ENCODE results near the gene ST3GAL4.
"Not testable (repeated sequence)": the region's sequence is repeated elsewhere in the genome, so short reads cannot be mapped to it uniquely, and the experiment has no call there.

The ST3GAL4 gene

GRCh38 chr11:126364735-126365134 lies 9.2 kb downstream of the ST3GAL4 start:
- not testable (repeated sequence) for DNase-seq (ENCODE audit: low read depth in 2 of 2)

- DNase-seq (ENCODE audit: low read depth in 2 of 2), result not testable (repeated sequence)
Observed at GRCh38 chr11:126365508-126365907, 10.0 kb downstream of the ST3GAL4 start.

DNA sequence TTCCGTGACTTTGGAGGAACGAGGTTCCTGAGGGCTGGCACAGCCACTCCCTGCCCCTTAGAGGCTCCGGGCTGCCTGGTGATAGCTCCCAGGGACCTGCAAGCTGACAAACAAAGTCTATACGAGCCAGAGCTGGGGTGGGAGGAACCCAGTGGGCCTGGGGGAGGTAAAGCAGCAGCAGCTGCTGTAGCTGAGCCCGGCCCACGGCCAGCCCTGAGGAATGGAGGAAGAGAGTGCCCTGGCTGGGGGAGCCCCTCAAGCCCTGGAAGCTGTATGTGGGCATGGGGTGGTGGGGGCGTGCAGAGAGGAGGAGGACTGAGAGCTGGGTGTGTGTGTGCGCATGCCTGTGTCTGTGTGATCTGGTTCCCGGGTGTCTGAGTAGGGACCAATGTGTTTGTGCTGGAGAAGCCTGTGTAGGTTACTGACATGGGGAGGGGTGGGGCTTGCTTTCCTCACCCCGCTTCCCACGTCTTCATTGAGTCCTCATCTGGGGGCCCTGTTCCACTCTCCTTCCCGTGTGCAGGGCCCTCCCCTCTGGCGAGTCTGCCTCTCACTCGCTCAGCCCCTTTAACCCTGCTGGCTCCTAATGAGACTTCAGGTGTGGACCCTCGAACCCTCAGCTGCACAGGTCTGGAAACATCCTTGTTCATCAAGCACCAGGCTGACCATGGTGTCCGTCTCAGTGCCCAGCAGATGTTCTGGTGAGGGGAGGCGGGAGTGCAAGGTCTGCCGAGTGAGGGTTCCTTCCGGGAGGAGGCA lies 10.8 kb downstream of the ST3GAL4 start:
- DNase-seq (ENCODE audit: low read depth in 2 of 2), result no peak

DNA sequence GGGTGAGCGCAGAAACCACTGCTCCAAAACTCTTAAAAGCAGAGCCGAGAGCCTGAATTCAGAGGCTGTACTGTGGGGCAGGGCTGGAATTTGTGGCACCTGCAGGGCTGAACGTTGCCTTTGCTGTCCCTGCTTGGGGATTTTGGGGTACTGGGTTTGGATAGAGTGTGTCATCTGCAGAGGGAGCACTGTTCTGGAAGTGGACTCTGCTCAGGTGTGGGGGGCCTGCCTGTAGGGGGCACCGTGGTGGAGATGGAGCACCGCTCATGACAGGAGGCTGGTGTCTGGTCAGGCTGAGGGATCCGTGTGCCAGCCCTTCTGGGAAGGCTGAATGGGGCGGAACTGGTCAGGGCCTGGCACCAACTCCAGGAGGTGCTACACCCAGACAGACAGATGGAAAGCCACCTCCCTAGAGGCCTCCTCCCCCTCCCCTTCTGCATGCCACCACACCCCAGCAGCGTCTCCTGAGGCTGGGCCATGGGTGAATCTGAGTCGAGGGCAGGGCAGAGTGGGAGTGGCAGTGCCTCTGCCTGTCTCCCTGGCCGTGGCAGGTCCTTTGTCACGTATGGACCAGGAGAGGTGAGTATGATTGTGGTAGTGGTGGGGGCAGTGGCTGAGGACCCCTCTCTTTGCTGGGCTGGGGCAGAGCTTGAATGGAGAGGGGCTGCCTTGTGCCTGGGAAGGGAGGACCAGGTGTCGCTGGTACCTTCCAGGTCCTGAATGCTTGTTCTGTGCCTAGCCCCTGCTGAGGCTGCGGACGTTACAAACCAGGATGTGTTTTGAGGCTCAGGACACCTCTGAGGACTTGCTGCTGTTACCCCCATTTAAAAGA lies 11.6 kb downstream of the ST3GAL4 start:
- not testable (repeated sequence) for DNase-seq (ENCODE audit: low read depth in 2 of 2)

- DNase-seq (ENCODE audit: low read depth in 2 of 2), result not testable (repeated sequence)
Observed at GRCh38 chr11:126367806-126368205, 12.3 kb downstream of the ST3GAL4 start.

- not testable (repeated sequence) for DNase-seq (ENCODE audit: low read depth in 2 of 2)
Observed at GRCh38 chr11:126368336-126369119, 13.0 kb downstream of the ST3GAL4 start.

DNA sequence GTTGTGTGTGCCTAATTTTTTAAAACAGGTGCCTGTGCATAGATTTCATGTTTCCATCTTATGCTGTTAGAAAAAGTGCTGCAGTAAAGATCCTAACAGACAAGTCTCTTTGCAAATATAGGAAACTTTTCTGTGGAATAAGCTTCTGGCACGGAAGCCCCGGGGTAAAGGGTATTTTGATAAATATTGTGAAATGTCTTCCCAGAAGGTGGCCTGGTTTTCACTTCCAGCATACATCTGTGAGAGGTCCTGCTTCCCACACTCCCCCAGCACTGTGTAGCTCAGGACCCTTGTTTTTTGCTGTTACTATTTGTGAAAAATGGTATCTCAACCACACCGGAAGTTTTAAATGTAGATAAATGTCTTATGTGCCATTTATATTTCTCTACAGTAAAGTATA lies 14.5 kb downstream of the ST3GAL4 start:
- no peak for DNase-seq (ENCODE audit: low read depth in 2 of 2)

GRCh38 chr11:126371595-126371994 lies 16.1 kb downstream of the ST3GAL4 start:
- DNase-seq (ENCODE audit: low read depth in 2 of 2), result no peak

- not testable (repeated sequence) for DNase-seq (ENCODE audit: low read depth in 2 of 2)
Observed at GRCh38 chr11:126373389-126374066, 18.0 kb downstream of the ST3GAL4 start.

DNA sequence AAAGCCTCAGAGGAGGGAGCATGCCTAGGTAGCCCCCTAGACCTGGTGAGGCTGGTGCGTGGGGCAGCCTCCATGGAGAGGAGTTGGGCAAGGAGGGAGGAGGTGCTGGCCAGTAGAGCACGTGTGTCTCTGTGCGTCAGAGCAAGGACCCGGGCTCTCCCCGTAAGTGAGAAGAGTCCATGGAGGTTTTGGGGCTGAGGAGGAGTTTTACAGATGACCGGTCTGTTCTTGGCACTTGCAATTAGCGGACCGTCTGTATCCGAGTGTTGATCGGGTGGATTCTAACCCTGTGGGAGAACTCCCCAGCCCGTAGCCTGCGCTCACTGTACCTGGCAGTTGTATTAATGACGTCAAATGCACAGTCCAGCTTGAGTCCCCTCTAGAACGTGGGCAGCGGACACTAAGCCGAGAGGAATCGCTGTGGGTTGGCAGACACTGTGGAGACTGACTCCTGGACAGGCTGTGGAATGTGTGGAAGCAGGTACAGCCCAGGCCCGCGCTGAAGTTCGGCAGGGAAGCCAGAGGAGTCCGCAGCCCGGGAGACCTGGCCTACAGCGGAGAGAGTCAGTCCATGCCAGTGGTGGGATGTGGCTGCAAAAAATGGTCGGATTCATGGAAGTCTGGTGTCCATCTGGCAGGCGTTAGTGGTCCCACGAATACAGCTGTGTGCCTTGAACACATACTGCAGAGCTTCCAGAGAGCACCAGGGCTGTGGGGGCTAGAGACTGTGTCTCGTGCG lies 19.2 kb downstream of the ST3GAL4 start:
- not testable (repeated sequence) for DNase-seq (ENCODE audit: low read depth in 2 of 2)

- DNase-seq (ENCODE audit: low read depth in 2 of 2), result no peak
Observed at GRCh38 chr11:126375726-126376125, 20.2 kb downstream of the ST3GAL4 start.

DNA sequence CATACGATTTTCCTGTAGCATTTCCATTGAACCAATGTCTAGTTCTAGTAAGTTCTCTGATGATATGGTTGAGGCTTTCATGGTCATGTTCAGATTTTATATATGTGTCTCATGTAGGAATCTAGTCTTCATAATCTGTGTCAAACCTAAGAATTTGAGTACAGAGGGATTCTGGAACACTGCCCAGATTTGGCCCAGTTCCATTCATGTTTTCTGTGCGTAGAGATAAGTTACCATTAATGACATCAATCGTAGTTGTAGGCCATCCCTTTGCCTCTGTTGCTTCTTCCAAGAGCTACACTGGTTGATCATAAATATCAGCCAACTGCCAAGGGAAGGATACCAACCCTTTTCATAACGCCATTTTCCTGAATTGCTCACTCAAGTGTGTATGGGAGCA lies 23.3 kb downstream of the ST3GAL4 start:
- no peak for DNase-seq (ENCODE audit: low read depth in 2 of 2)

GRCh38 chr11:126380909-126381308 lies 25.4 kb downstream of the ST3GAL4 start:
- no peak for DNase-seq (ENCODE audit: low read depth in 2 of 2)

DNA sequence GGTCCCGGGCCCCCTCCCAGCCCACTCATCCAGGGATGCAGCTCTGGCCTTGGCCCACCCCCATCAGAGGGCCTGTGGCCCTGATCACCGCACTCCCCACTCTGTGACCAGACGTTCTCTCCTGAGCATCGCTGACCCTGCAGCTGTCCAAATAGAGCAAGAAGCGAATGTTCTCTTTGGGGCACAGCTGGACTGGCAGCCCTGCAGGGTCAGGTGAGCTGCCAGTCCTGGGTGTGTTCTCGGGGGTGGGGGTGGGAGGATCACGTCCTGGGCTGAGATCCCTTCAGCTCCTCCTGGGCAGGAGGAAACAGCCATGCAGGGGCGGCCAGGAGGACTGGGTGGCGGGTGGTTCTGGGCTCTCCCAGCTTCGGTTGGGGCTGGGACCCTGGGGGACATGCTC lies 26.5 kb downstream of the ST3GAL4 start:
- DNase-seq (ENCODE audit: low read depth in 2 of 2), result not testable (repeated sequence)

GRCh38 chr11:126382641-126383040 lies 27.2 kb downstream of the ST3GAL4 start:
- DNase-seq (ENCODE audit: low read depth in 2 of 2), result not testable (repeated sequence)

- DNase-seq (ENCODE audit: low read depth in 2 of 2), result no peak
Observed at GRCh38 chr11:126383339-126384335, 28.2 kb downstream of the ST3GAL4 start.

- DNase-seq (ENCODE audit: low read depth in 2 of 2), result no peak
Observed at GRCh38 chr11:126384449-126385070, 29.1 kb downstream of the ST3GAL4 start.

- DNase-seq (ENCODE audit: low read depth in 2 of 2), result no peak
Observed at GRCh38 chr11:126385991-126386728, 30.7 kb downstream of the ST3GAL4 start.
